ENCODE data around the gene TUFM.

DNA sequence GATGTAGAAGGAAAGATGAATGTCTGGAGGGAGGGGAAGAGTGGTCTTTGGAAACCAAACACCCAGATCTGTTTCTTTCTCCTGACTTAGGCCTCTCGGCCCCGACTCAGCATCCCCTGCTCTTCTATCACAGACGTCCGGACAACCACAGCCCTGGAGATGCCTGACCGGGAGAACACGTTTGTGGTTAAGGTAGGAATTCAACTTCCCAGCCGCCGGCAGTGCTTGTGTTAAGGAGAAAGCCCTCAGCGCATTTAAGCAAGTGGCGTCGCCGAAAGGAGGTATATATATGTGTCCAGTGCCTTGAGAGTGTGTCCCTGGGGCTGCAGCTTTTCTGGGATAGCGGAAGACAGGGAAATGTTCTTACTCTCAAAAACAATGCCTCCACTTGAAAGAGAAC, 21.1 kb upstream of the TUFM start:
- TF ChIP-seq, protein P1, sequence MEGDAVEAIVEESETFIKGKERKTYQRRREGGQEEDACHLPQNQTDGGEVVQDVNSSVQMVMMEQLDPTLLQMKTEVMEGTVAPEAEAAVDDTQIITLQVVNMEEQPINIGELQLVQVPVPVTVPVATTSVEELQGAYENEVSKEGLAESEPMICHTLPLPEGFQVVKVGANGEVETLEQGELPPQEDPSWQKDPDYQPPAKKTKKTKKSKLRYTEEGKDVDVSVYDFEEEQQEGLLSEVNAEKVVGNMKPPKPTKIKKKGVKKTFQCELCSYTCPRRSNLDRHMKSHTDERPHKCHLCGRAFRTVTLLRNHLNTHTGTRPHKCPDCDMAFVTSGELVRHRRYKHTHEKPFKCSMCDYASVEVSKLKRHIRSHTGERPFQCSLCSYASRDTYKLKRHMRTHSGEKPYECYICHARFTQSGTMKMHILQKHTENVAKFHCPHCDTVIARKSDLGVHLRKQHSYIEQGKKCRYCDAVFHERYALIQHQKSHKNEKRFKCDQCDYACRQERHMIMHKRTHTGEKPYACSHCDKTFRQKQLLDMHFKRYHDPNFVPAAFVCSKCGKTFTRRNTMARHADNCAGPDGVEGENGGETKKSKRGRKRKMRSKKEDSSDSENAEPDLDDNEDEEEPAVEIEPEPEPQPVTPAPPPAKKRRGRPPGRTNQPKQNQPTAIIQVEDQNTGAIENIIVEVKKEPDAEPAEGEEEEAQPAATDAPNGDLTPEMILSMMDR (IDR thresholded peaks at IDR 0.05; ENCODE audit: insufficient read depth, low read length, poor library complexity, severe bottlenecking) = no peak
- no peak for TF ChIP-seq EZH2phosphoT487 (conservative IDR thresholded peaks at IDR 0.05; ENCODE audit: low read length)
